Keratinocyte (primary cell): ENCODE measurements around the gene PLXNB3. TPM values are rescaled to one million over a fixed set of nuclear protein-coding genes. Genes with fewer than 3 reads are reported as not detected.
A peak's percentile ranks its signal among the peaks of the same experiment; 100 is the strongest.
"Not testable (repeated sequence)": the region's sequence is repeated elsewhere in the genome, so short reads cannot be mapped to it uniquely, and the experiment has no call there.

Experiments used
- DNase-seq: peaks from one replicate; pipeline ENCODE4 v3.0.0-alpha.2; 2011; ENCODE audit warnings: low read depth, missing footprints, low spot score
- FAIRE-seq: peaks from 2 replicates; lab custom pipeline; 2011; peaks lifted over from hg19 to GRCh38; lab: Jason Lieb, UNC
- H2AFZ ChIP-seq: 2 replicates; pipeline ENCODE4 v1.6.0; 2012; ENCODE audit warnings: low read length, control low read depth, inconsistent platforms; ENCODE audit not compliant: control insufficient read depth
- H3K27ac ChIP-seq: 2 replicates; pipeline ENCODE4 v1.5.1; 2011; ENCODE audit warnings: low read length; ENCODE audit not compliant: control insufficient read depth, insufficient read depth
- H3K27me3 ChIP-seq: 3 replicates; pipeline ENCODE4 v1.6.0; 2011; ENCODE audit warnings: low read length; ENCODE audit not compliant: control insufficient read depth, insufficient read depth; ENCODE audit errors: extremely low read depth
- H3K36me3 ChIP-seq, 2 experiments: 2 replicates in 1 of 2; 3 replicates in 1 of 2; pipeline ENCODE4 v1.5.1; 2011; ENCODE audit warnings: low read length in 2 of 2, mild to moderate bottlenecking in 1 of 2; ENCODE audit not compliant: control insufficient read depth in 2 of 2, insufficient read depth in 2 of 2; ENCODE audit errors: extremely low read depth in 1 of 2
- H3K4me1 ChIP-seq: 3 replicates; pipeline ENCODE4 v1.5.1; 2011; ENCODE audit warnings: low read length; ENCODE audit not compliant: control insufficient read depth, insufficient read depth; ENCODE audit errors: extremely low read depth
- H3K4me2 ChIP-seq: 3 replicates; pipeline ENCODE4 v1.6.0; 2011; ENCODE audit warnings: low read depth, low read length; ENCODE audit not compliant: control insufficient read depth, insufficient read depth; ENCODE audit errors: extremely low read depth
- H3K4me3 ChIP-seq, 3 experiments: fragments of 200-600 bp in 1 of 3; sonication (generic) in 1 of 3; 2 replicates in 2 of 3; 3 replicates in 1 of 3; pipeline ENCODE4 v1.5.1; 2011 to 2016; ENCODE audit warnings: low read length in 3 of 3, mild to moderate bottlenecking in 3 of 3, control low read depth in 2 of 3, inconsistent platforms in 1 of 3, low read depth in 1 of 3, mixed read lengths in 1 of 3, mixed run types in 1 of 3, moderate library complexity in 1 of 3; ENCODE audit not compliant: control insufficient read depth in 2 of 3, insufficient read depth in 2 of 3; ENCODE audit errors: extremely low read depth in 1 of 3
- H3K79me2 ChIP-seq: 2 replicates; pipeline ENCODE4 v1.6.0; 2012; ENCODE audit warnings: low read length; ENCODE audit not compliant: control insufficient read depth, insufficient read depth
- H3K9ac ChIP-seq: 3 replicates; pipeline ENCODE4 v1.6.0; 2011; ENCODE audit warnings: low read length; ENCODE audit not compliant: control insufficient read depth, insufficient read depth; ENCODE audit errors: extremely low read depth
- H3K9me1 ChIP-seq: 3 replicates; pipeline ENCODE4 v1.6.0; 2011; ENCODE audit warnings: low read length; ENCODE audit not compliant: control insufficient read depth, insufficient read depth; ENCODE audit errors: extremely low read depth
- H3K9me3 ChIP-seq: 2 replicates; pipeline ENCODE4 v1.5.1; 2012; ENCODE audit warnings: low read depth, low read length; ENCODE audit not compliant: control insufficient read depth
- H4K20me1 ChIP-seq: 3 replicates; pipeline ENCODE4 v1.6.0; 2011; ENCODE audit warnings: low read length; ENCODE audit not compliant: control insufficient read depth, insufficient read depth; ENCODE audit errors: extremely low read depth
- CTCF ChIP-seq, 3 experiments: IDR thresholded peaks in 1 of 3; conservative IDR thresholded peaks in 1 of 3; optimal IDR thresholded peaks in 1 of 3; 2 replicates in 2 of 3; 3 replicates in 1 of 3; pipeline versions ENCODE3 to v1.5.1; 2011; ENCODE audit warnings: low read length in 3 of 3, mild to moderate bottlenecking in 3 of 3, moderate library complexity in 2 of 3, control low read depth in 1 of 3, inconsistent platforms in 1 of 3; ENCODE audit not compliant: insufficient read depth in 2 of 3; ENCODE audit errors: extremely low read depth in 1 of 3
- EZH2 ChIP-seq: IDR thresholded peaks from one replicate; pipeline ENCODE4 v1.6.1; 2012; ENCODE audit warnings: inconsistent platforms, mild to moderate bottlenecking, low read length, moderate library complexity
- dilution Hi-C: fragments of 300-500 bp; cut with MboI; formaldehyde crosslinking; loops from one replicate; pipeline ENCODE4 v1.7.0; 2020; ENCODE audit warnings: low sequenced_read_pairs; ENCODE audit not compliant: extremely low pct_ligation_motif_present
- polyA plus RNA-seq, 5 experiments: library from polyadenylated mRNA; depleted of rRNA in 3 of 5; stranded (reverse) in 3 of 5; stranded (forward) in 1 of 5; unstranded in 1 of 5; fragments of >200 nt; gene quantifications; 1 replicate in 1 of 5; 2 replicates in 3 of 5; 3 replicates in 1 of 5; pipeline versions ENCODE4 v1.2.1 to v1.2.3, GENCODE V29; 2011 to 2012; ENCODE audit warnings: missing spikeins in 2 of 5, low read depth in 1 of 5, low replicate concordance in 1 of 5

PLXNB3 gene
- polyA plus RNA-seq, 1 donor (not counting 4 experiments of a cell fraction or from before 2014, with no cell fraction given) = 7.2 TPM

- H3K4me1 ChIP-seq, H3K9me3 ChIP-seq, DNase-seq, H3K27me3 ChIP-seq, FAIRE-seq, dilution Hi-C loops, H3K36me3 ChIP-seq, H3K27ac ChIP-seq, H3K79me2 ChIP-seq, H3K9ac ChIP-seq, H3K9me1 ChIP-seq, H2AFZ ChIP-seq, H4K20me1 ChIP-seq: not testable (repeated sequence)
- Histone ChIP-seq H3K4me3 (peak overlapping the region in 1 of 3 experiments; percentile 20), H3K4me2 (peak overlapping the region; percentile 48)
- TF ChIP-seq CTCF (optimal IDR thresholded peaks at IDR 0.05 in 1 of 3, IDR thresholded peaks at IDR 0.05 in 1 of 3, conservative IDR thresholded peaks at IDR 0.05 in 1 of 3; ENCODE audit: extremely low read depth in 1 of 3, insufficient read depth in 2 of 3, low read length in 3 of 3) = peak in 1 of 3 experiments; percentile 8
These were observed 20.4 kb upstream of the PLXNB3 start for GRCh38 chrX:153743468-153744209.

- Histone ChIP-seq H3K79me2 (no peaks in the 10 kb centered on the region), H2AFZ (peak overlapping the region; percentile 6), H4K20me1 (no peaks in the 10 kb centered on the region), H3K27me3 (no peaks in the 10 kb centered on the region), H3K4me2 (peak overlapping the region; percentile 48), H3K9me3 (no peaks in the 10 kb centered on the region), H3K9ac (no peak overlapping the region), H3K27ac (no peak overlapping the region), H3K4me1 (peaks cover 5% of the 10 kb centered on the region), H3K4me3 (peak overlapping the region in 1 of 3 experiments; percentile 20), H3K9me1 (no peaks in the 10 kb centered on the region), H3K36me3 (no peaks in the 10 kb centered on the region)
- DNase-seq = no peak
- TF ChIP-seq EZH2 (no peak), CTCF (optimal IDR thresholded peaks at IDR 0.05 in 1 of 3, IDR thresholded peaks at IDR 0.05 in 1 of 3, conservative IDR thresholded peaks at IDR 0.05 in 1 of 3; ENCODE audit: extremely low read depth in 1 of 3, insufficient read depth in 2 of 3, low read length in 3 of 3) (peak in 2 of 3 experiments; percentile 26 to 37)
- no peak for FAIRE-seq
- dilution Hi-C loops = no loop called here
These were observed 19.6 kb upstream of the PLXNB3 start for GRCh38 chrX:153744210-153745066.

DNA sequence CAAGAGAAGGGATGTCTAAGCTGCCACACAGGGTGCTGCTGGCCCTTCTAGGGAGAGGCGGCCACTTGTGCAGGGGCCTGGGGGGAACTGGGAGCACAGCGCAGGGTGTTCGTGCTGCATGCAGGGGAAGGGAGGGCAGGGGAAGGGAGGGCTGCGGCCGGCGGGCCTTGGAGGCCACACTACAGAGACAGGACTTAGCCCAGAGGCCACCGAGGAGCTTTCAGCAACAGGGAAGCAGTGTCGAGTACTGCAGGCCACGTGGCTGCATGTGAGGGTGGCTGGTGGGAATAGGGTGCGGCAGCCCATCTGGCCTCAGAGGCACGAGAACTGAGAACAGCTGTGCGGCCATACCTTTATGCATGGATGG lies 19.0 kb upstream of the PLXNB3 start:
- FAIRE-seq, H3K9ac ChIP-seq: not testable (repeated sequence)

More for the DNA sequence above, 19.0 kb upstream of the PLXNB3 start:
- DNase-seq, H3K27ac ChIP-seq, H3K27me3 ChIP-seq, H3K4me3 ChIP-seq, H3K4me2 ChIP-seq, H3K36me3 ChIP-seq, dilution Hi-C loops, H3K4me1 ChIP-seq, H2AFZ ChIP-seq, H3K79me2 ChIP-seq, H4K20me1 ChIP-seq, H3K9me3 ChIP-seq, H3K9me1 ChIP-seq: not testable (repeated sequence)
